Uterus (tissue), 4 donors: Measurements from ENCODE around the gene PDE4B. TPM values are rescaled to one million over a fixed set of nuclear protein-coding genes. Genes with fewer than 3 reads are reported as not detected.
"Not testable (repeated sequence)": the region's sequence is repeated elsewhere in the genome, so short reads cannot be mapped to it uniquely, and the experiment has no call there.

ENCODE experiments used
- DNase-seq, 2 donors: peaks; one replicate each; pipeline ENCODE4 v3.0.0-alpha.2; 2019 to 2020
- H3K27ac ChIP-seq, 2 donors: fragments of 200-600 bp; sonication (generic); 1 replicate in 1 of 2; 2 replicates in 1 of 2; pipeline ENCODE4 v1.5.1; 2016 to 2018
- H3K27me3 ChIP-seq, 2 donors: fragments of 200-600 bp; sonication (generic); one replicate each; pipeline ENCODE4 v1.5.1; 2018 to 2019; ENCODE audit warnings: control low read depth in 1 of 2
- H3K36me3 ChIP-seq, 2 donors: fragments of 200-600 bp; sonication (generic); one replicate each; pipeline ENCODE4 v1.5.1; 2019; ENCODE audit warnings: control low read depth in 1 of 2
- H3K4me1 ChIP-seq, 2 donors: fragments of 200-600 bp; sonication (generic); one replicate each; pipeline ENCODE4 v1.5.1; 2018 to 2019; ENCODE audit warnings: control low read depth in 1 of 2
- H3K4me3 ChIP-seq, 2 donors: fragments of 200-600 bp; sonication (generic); 1 replicate in 1 of 2; 2 replicates in 1 of 2; pipeline ENCODE4 v1.5.1; 2018 to 2019; ENCODE audit warnings: mild to moderate bottlenecking in 1 of 2
- H3K9me3 ChIP-seq, 2 donors: fragments of 200-600 bp; sonication (generic); one replicate each; pipeline ENCODE4 v1.5.1; 2019; ENCODE audit warnings: control low read depth in 1 of 2
- CTCF ChIP-seq, 4 experiments: fragments of 200-600 bp in 2 of 4; fragments of 450-650 bp in 2 of 4; sonication (generic) in 2 of 4; IDR thresholded peaks; one replicate each; pipeline ENCODE4 v1.5.1; 2016 to 2019; ENCODE audit warnings: antibody characterized with exemption in 4 of 4, mild to moderate bottlenecking in 2 of 4, moderate library complexity in 1 of 4
- POLR2A ChIP-seq, 2 donors: fragments of 450-650 bp; IDR thresholded peaks; one replicate each; pipeline ENCODE4 v1.6.1; 2016; ENCODE audit warnings: antibody characterized with exemption in 2 of 2, mild to moderate bottlenecking in 1 of 2, moderate library complexity in 1 of 2
- intact Hi-C: fragments of 100-400 bp; cut with DNase I; formaldehyde crosslinking; loops from one replicate; pipeline ENCODE4 v1.15.1; 2023; ENCODE audit warnings: low total_unique reads
- total RNA-seq, 4 donors: library from RNA; depleted of rRNA in 3 of 4; stranded (reverse); fragments of >200 nt in 3 of 4; gene quantifications; one replicate each; pipeline versions ENCODE4 v1.1.0 to v1.2.4, GENCODE V29; 2014 to 2023
- donor health status: DM: yes; HTN: yes; CAD: no.

The PDE4B gene
- total RNA-seq, 4 donors from 2014 or later: 6.9 to 22.9 (median 17.8) TPM

GRCh38 chr1:65866439-65866838 is 73.7 kb downstream of the PDE4B start:
- Histone ChIP-seq H3K27me3 (no peaks in the 10 kb centered on the region), H3K36me3 (no peaks in the 10 kb centered on the region), H3K4me1 (no peaks in the 10 kb centered on the region), H3K27ac (no peak overlapping the region), H3K9me3 (no peaks in the 10 kb centered on the region), H3K4me3 (no peak overlapping the region)
- intact Hi-C loops: no loop called here
- no peak for DNase-seq
- no peak for TF ChIP-seq POLR2A (IDR thresholded peaks at IDR 0.05)
- no peak for TF ChIP-seq CTCF (IDR thresholded peaks at IDR 0.05)

DNA sequence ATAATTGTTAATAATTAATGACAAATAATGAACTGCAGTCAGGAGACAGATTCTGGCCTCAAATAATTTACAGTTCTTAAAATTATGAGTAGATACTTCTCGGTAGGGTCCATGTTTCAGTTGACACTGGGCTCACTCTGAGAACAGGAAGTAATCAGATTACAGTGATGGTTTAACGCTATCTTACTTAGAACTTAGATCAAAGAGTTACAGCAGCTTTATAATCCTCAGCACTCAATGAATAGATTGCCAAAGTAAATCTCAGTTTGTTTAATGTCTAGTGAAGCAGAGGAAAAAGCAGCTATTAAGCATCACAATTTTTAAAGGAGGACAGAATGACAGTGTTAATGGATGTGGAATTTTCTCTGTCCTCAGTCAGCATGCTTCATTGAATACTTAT is 79.6 kb downstream of the PDE4B start:
- Histone ChIP-seq H3K36me3 (no peaks in the 10 kb centered on the region), H3K27ac (no peak overlapping the region), H3K9me3 (no peaks in the 10 kb centered on the region), H3K4me1 (no peaks in the 10 kb centered on the region), H3K4me3 (no peak overlapping the region), H3K27me3 (no peaks in the 10 kb centered on the region)
- intact Hi-C loops: no loop called here
- DNase-seq: no peak
- TF ChIP-seq POLR2A (IDR thresholded peaks at IDR 0.05) (no peak), CTCF (IDR thresholded peaks at IDR 0.05) (no peak)

DNA sequence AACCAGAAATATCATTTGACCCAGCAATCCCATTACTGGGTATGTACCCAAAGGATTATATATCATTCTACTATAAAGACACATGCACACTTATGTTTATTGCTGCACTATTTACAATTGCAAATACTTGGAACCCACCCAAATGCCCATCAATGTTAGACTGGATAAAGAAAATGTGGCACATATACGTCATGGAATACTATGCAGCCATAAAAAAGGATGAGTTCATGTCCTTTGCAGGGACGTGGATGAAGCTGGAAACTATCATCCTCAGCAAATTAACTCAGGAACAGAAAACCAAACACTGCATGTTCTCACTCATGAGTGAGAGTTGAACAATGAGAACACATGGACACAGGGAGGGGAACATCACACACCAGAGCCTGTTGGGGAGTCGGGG is 85.6 kb downstream of the PDE4B start:
- H3K27ac ChIP-seq, intact Hi-C loops, H3K9me3 ChIP-seq, H3K4me3 ChIP-seq, DNase-seq, H3K36me3 ChIP-seq, H3K27me3 ChIP-seq, H3K4me1 ChIP-seq: not testable (repeated sequence)

DNA sequence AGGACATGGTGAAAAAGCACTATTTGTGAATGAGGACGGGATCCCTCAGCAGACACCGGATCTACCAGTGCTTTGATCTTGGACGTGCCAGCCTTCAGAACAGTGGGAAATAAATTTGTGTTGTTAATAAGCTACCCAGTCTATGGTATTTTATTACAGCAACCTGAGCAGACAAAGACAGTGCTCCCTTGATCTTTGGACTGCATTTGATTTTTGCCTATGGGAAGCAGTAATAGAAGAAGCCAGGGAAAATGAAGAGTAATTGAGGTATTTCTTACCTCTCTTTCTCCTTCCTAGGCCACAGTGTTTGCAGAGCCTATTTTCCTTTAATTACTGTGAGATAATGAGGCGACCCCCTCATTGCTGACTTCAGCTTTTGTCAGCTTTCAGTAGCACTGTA is 87.9 kb downstream of the PDE4B start:
- Histone ChIP-seq H3K4me1 (no peaks in the 10 kb centered on the region), H3K36me3 (no peaks in the 10 kb centered on the region), H3K27ac (no peak overlapping the region), H3K27me3 (no peaks in the 10 kb centered on the region), H3K9me3 (no peaks in the 10 kb centered on the region), H3K4me3 (no peak overlapping the region)
- intact Hi-C loops: no loop called here
- DNase-seq: no peak
- TF ChIP-seq CTCF (IDR thresholded peaks at IDR 0.05) (no peak), POLR2A (IDR thresholded peaks at IDR 0.05) (no peak)

DNA sequence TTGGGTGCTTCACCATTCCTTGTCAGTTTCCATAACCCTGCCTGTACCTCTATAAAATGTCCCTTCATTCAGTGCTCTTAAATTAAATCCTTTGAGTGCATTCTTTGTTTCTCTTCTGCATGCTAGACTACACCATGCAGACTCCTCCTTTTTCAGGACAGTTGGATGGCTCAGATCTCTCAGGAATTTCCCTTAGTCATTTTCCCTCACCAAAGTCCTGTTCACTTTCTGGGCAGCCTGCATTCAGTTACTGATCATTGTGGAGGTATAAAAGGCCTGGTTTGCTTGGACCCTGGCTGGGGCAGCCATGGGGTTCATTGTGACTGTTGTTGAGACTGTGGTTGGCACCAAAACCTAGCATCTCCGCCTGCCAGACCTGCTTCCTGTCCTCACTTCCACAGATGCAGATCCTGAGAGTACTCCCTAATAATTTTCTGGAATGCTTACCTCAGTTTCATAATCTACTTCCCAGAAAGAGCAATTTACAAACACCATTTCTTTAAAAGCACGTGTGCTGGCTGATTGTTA is 88.4 kb downstream of the PDE4B start:
- Histone ChIP-seq H3K4me1 (no peaks in the 10 kb centered on the region), H3K36me3 (no peaks in the 10 kb centered on the region), H3K4me3 (no peak overlapping the region), H3K27ac (no peak overlapping the region), H3K27me3 (no peaks in the 10 kb centered on the region), H3K9me3 (no peaks in the 10 kb centered on the region)
- TF ChIP-seq POLR2A (IDR thresholded peaks at IDR 0.05) (no peak), CTCF (IDR thresholded peaks at IDR 0.05) (no peak)
- DNase-seq: no peak
- intact Hi-C loops: no loop called here

GRCh38 chr1:65882076-65882475 is 89.4 kb downstream of the PDE4B start:
- intact Hi-C loops: no loop called here
- DNase-seq: no peak
- no peaks in the 10 kb centered on the region for H3K4me1 ChIP-seq
- H3K9me3 ChIP-seq: no peaks in the 10 kb centered on the region
- no peak overlapping the region for H3K4me3 ChIP-seq
- no peak overlapping the region for H3K27ac ChIP-seq
- no peak for TF ChIP-seq POLR2A (IDR thresholded peaks at IDR 0.05)
- TF ChIP-seq CTCF (IDR thresholded peaks at IDR 0.05): no peak
- no peaks in the 10 kb centered on the region for H3K27me3 ChIP-seq
- H3K36me3 ChIP-seq: no peaks in the 10 kb centered on the region
